HepG2 (cell line): ENCODE results near the gene ILDR1. TPM values are rescaled to one million over a fixed set of nuclear protein-coding genes. Genes with fewer than 3 reads are reported as not detected.

Source experiments
- ATAC-seq: fragments of 200-7000 bp; cut with Tn5 transposase; 3 replicates; pipeline ENCODE4 v1.9.1; 2020; ENCODE audit warnings: mild to moderate bottlenecking, moderate library complexity
- BruUV-seq: library from RNA; stranded (reverse); fragments of 400-500 nt; replicated peaks from 2 replicates; lab custom pipeline; 2021; lab: Mats Ljungman, UMichigan
- CTCF ChIA-PET: fragments of 300-600 bp; formaldehyde crosslinking; extraction: SDS; loops from one replicate; lab custom pipeline; 2021; ENCODE audit warnings: low total read pairs, inconsistent platforms, low intra/inter-chr PET ratio; lab: Yijun Ruan, JAX
- POLR2A ChIA-PET: fragments of 350-600 bp; sonication (Branson Sonifier 250); formaldehyde crosslinking; loops from one replicate; lab custom pipeline; 2020; ENCODE audit warnings: antibody characterized with exemption, inconsistent platforms; lab: Yijun Ruan, JAX
- DNase-seq: peaks from one replicate; pipeline ENCODE4 v3.0.0-alpha.2; 2015; ENCODE audit warnings: low spot score
- FAIRE-seq: peaks from 3 replicates; lab custom pipeline; 2011; peaks lifted over from hg19 to GRCh38; lab: Jason Lieb, UNC
- H2AFZ ChIP-seq: one replicate; pipeline ENCODE4 v1.6.1; 2011; ENCODE audit warnings: low read length, inconsistent platforms
- H3K27ac ChIP-seq: fragments of 300-600 bp; 3 replicates; pipeline ENCODE4 v1.8.0; 2011; ENCODE audit warnings: mixed run types, mild to moderate bottlenecking, mixed read lengths, low read length, inconsistent platforms; ENCODE audit not compliant: insufficient read depth; ENCODE audit errors: extremely low read length
- H3K27me3 ChIP-seq, 2 experiments: fragments of 200-600 bp in 1 of 2; 2 replicates in 1 of 2; 3 replicates in 1 of 2; pipeline versions ENCODE4 v1.6.0 to v1.8.0; 2011; ENCODE audit warnings: low read length in 2 of 2, mild to moderate bottlenecking in 2 of 2, moderate library complexity in 2 of 2, inconsistent platforms in 1 of 2; ENCODE audit not compliant: insufficient read depth in 2 of 2, control insufficient read depth in 1 of 2
- H3K36me3 ChIP-seq, 2 experiments: fragments of 200-600 bp in 1 of 2; replicated peaks in 1 of 2; 2 replicates in 1 of 2; 3 replicates in 1 of 2; pipeline versions ENCODE4 v1.5.1 to v1.8.0; 2011; ENCODE audit warnings: low read length in 2 of 2, inconsistent platforms in 1 of 2; ENCODE audit not compliant: insufficient read depth in 2 of 2, control insufficient read depth in 1 of 2
- H3K4me1 ChIP-seq: 2 replicates; pipeline ENCODE4 v1.5.1; 2012; ENCODE audit warnings: low read length, inconsistent platforms; ENCODE audit not compliant: insufficient read depth
- H3K4me2 ChIP-seq: 2 replicates; pipeline ENCODE4 v1.6.0; 2011; ENCODE audit warnings: low read depth, low read length, inconsistent platforms
- H3K4me3 ChIP-seq, 3 experiments: fragments of 200-600 bp in 1 of 3; sonication (generic), shearing (Covaris generic) in 1 of 3; replicated peaks in 1 of 3; 2 replicates each; pipeline ENCODE4 v1.5.1; 2011 to 2016; ENCODE audit warnings: low read length in 3 of 3, inconsistent platforms in 2 of 3, low read depth in 2 of 3, mild to moderate bottlenecking in 2 of 3, control low read depth in 1 of 3, mixed read lengths in 1 of 3; ENCODE audit not compliant: insufficient read depth in 1 of 3
- H3K79me2 ChIP-seq: one replicate; pipeline ENCODE4 v1.6.1; 2011; ENCODE audit warnings: low read length, inconsistent platforms; ENCODE audit not compliant: insufficient read depth
- H3K9ac ChIP-seq: 2 replicates; pipeline ENCODE4 v1.6.0; 2011; ENCODE audit warnings: mild to moderate bottlenecking, low read depth, low read length, inconsistent platforms; ENCODE audit not compliant: insufficient read depth
- H3K9me3 ChIP-seq: 2 replicates; pipeline ENCODE4 v1.5.1; 2012; ENCODE audit warnings: mild to moderate bottlenecking, low read length
- H4K20me1 ChIP-seq: 2 replicates; pipeline ENCODE4 v1.6.0; 2011; ENCODE audit warnings: inconsistent platforms, mild to moderate bottlenecking, low read length, moderate library complexity; ENCODE audit not compliant: insufficient read depth
- CREB1 ChIP-seq, 2 experiments: fragments of 450-650 bp in 1 of 2; IDR thresholded peaks; 2 replicates each; pipeline ENCODE4 v1.6.1; 2016 to 2017; ENCODE audit warnings: control low read depth in 1 of 2, mild to moderate bottlenecking in 1 of 2, missing compliant biosample characterization in 1 of 2, missing genetic modification characterization in 1 of 2
- GATAD1 ChIP-seq: IDR thresholded peaks from 2 replicates; pipeline ENCODE4 v1.6.1; 2016; ENCODE audit warnings: missing genetic modification reagents, missing compliant biosample characterization
- ZNF724P ChIP-seq: sonication (generic); formaldehyde crosslinking; IDR thresholded peaks from 2 replicates; pipeline ENCODE4 v1.8.0; 2022; ENCODE audit warnings: missing genetic modification reagents, borderline replicate concordance
- ZNF75D ChIP-seq: sonication (generic); formaldehyde crosslinking; IDR thresholded peaks from 2 replicates; pipeline ENCODE4 v1.8.1; 2023; ENCODE audit warnings: missing genetic modification reagents, mild to moderate bottlenecking, borderline replicate concordance
- WGBS: methylation state at CpG from one replicate; pipeline ENCODE4 v1.1.6; 2017; ENCODE audit warnings: low lambda C conversion rate; 5-methylcytosine and 5-hydroxymethylcytosine counted together
- in situ Hi-C: cut with HindIII; loops from 2 replicates; pipeline ENCODE4 v1.10.0; 2017; ENCODE audit warnings: low pct_unique_long_range_greater_than_20kb; ENCODE audit not compliant: extremely low pct_ligation_motif_present
- intact Hi-C: fragments of 100-400 bp; cut with micrococcal nuclease; formaldehyde crosslinking; loops from one replicate; pipeline ENCODE4 v1.10.0; 2022; ENCODE audit not compliant: unreplicated experiment
- polyA plus RNA-seq, 8 experiments: library from polyadenylated mRNA; depleted of rRNA in 3 of 8; stranded (reverse) in 7 of 8; unstranded in 1 of 8; fragments of >200 nt; fragmentation: Illumina TruSeq in 4 of 8; extraction: Trizol in 4 of 8; gene quantifications; 2 replicates each; pipeline versions ENCODE4 v1.2.1 to v1.2.3, GENCODE V29; 2011 to 2016; ENCODE audit warnings: low read depth in 4 of 8, missing spikeins in 1 of 8, mixed read lengths in 1 of 8; ENCODE audit not compliant: insufficient read depth in 1 of 8
- total RNA-seq, 5 experiments: library from RNA; depleted of rRNA; stranded (reverse); fragments of >200 nt; fragmentation: Illumina TruSeq; extraction: Trizol; gene quantifications; 2 replicates each; pipeline ENCODE4 v1.2.3, GENCODE V29; 2016; ENCODE audit warnings: low read depth in 1 of 5
- TF ChIP-seq, protein P1 (sequence below): sonication (generic); formaldehyde crosslinking; IDR thresholded peaks from 2 replicates; pipeline ENCODE4 v1.4.0; 2020; ENCODE audit warnings: mild to moderate bottlenecking, missing genetic modification reagents

The ILDR1 gene
- total and polyA plus RNA-seq, 2 of the 13 experiments (the other 11 are each of a cell fraction or from before 2014, with no cell fraction given), result not detected

DNA sequence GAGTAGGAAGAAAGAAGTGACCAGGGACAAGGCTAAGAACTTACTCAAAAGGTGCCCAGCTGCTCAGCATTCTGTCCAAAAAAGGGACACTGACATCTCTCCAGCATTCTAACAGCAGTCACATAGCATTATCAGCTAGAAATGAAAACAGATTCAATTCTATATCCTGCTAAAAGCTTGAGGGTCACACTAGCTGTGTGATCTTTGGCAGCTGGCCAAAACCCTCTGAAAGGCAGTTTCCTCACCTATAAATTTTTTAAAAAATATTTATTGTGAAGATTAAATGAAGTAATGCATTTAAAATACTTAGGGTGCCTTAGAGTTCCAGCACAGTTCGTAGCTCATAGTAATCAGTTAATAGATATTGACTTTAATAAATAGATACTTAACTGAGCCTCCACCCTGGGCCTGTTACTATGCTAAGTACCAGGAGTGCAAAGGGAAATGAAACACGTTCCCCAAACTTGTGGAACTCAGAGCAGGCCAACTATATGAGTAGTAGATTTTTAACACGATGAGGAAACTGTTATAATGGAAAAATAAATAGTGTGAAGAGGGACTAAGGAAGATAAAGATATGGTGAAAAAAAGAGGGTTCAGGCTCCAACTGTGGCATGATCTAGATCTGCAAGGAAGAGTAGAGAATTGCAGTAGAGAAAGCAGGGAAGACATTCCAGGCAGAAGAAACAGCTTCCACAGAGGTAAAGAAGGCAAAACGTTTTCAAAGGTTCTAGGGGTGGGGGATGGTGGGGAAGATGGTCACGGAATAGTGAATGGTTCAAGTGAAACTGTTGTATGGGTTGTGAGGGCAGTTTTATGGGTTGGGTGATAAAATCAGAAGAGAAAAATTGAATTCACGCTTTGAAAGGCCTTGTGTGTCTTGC, 44.5 kb upstream of the ILDR1 start:
- Histone ChIP-seq H3K79me2 (no peaks in the 10 kb centered on the region), H3K9me3 (no peaks in the 10 kb centered on the region), H4K20me1 (no peaks in the 10 kb centered on the region), H2AFZ (no peak overlapping the region), H3K4me1 (no peaks in the 10 kb centered on the region), H3K27me3 (0 out of 5 replicates have a peak, but pooled peaks cover 0 to 4% of the 10 kb centered on the region in 2 experiments), H3K4me2 (no peak overlapping the region), H3K27ac (no peak overlapping the region), H3K4me3 (no peak overlapping the region), H3K9ac (no peak overlapping the region), H3K36me3 (no peaks in the 10 kb centered on the region)
- no TSS peak for BruUV-seq
- ATAC-seq (no peak), DNase-seq (no peak), FAIRE-seq (no peak)
- no peak for TF ChIP-seq ZNF75D (CRISPR knock-in tag)
- no peak for TF ChIP-seq GATAD1 (CRISPR knock-in tag)
- TF ChIP-seq ZNF724P (CRISPR knock-in tag), result no peak
- CTCF ChIA-PET, result no interaction called here
- intact Hi-C loops, result no loop called here
- in situ Hi-C loops, result no loop called here
- POLR2A ChIA-PET, result no interaction called here
- 23% methylated on average over 6 of the region's 6 CpGs for WGBS

DNA sequence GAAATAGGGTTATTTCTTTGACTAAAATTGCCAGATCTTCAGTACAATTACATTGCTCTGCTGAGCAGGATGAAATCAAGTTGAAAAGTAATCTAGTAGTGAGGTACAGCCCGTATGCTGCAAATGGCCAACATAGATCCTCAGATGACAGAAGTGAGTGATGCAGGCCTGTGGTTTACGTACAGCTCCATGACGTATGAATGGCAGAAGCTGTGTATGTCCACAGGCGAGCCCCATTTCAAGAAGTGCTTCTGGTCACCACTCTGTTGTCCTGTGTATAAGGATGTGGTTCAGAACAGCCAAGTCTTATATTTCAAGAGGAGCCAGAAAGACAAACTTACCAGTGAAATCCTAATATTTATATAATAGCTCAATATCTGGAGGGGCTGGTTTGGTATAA, 42.3 kb upstream of the ILDR1 start:
- Histone ChIP-seq H3K4me3 (no peak overlapping the region), H3K36me3 (no peaks in the 10 kb centered on the region), H3K27me3 (0 out of 5 replicates have a peak, but pooled peaks cover 0 to under 1% of the 10 kb centered on the region in 2 experiments), H3K79me2 (no peaks in the 10 kb centered on the region), H3K27ac (no peak overlapping the region), H2AFZ (no peak overlapping the region), H3K4me2 (no peak overlapping the region), H3K9me3 (no peaks in the 10 kb centered on the region), H4K20me1 (no peaks in the 10 kb centered on the region), H3K9ac (no peak overlapping the region), H3K4me1 (no peaks in the 10 kb centered on the region)
- BruUV-seq, result no TSS peak
- DNase-seq, result no peak
- no peak for ATAC-seq
- intact Hi-C loops, result no loop called here
- in situ Hi-C loops, result no loop called here
- no peak for FAIRE-seq
- ChIA-PET CTCF (no interaction called here), POLR2A (no interaction called here)
- TF ChIP-seq CREB1 (IDR thresholded peaks at IDR 0.05) (peak; percentile 32; the same call in 1 of the 2 replicates), CREB1 (CRISPR knock-in tag; IDR thresholded peaks at IDR 0.05) (no peak)
- TF ChIP-seq, protein P1, sequence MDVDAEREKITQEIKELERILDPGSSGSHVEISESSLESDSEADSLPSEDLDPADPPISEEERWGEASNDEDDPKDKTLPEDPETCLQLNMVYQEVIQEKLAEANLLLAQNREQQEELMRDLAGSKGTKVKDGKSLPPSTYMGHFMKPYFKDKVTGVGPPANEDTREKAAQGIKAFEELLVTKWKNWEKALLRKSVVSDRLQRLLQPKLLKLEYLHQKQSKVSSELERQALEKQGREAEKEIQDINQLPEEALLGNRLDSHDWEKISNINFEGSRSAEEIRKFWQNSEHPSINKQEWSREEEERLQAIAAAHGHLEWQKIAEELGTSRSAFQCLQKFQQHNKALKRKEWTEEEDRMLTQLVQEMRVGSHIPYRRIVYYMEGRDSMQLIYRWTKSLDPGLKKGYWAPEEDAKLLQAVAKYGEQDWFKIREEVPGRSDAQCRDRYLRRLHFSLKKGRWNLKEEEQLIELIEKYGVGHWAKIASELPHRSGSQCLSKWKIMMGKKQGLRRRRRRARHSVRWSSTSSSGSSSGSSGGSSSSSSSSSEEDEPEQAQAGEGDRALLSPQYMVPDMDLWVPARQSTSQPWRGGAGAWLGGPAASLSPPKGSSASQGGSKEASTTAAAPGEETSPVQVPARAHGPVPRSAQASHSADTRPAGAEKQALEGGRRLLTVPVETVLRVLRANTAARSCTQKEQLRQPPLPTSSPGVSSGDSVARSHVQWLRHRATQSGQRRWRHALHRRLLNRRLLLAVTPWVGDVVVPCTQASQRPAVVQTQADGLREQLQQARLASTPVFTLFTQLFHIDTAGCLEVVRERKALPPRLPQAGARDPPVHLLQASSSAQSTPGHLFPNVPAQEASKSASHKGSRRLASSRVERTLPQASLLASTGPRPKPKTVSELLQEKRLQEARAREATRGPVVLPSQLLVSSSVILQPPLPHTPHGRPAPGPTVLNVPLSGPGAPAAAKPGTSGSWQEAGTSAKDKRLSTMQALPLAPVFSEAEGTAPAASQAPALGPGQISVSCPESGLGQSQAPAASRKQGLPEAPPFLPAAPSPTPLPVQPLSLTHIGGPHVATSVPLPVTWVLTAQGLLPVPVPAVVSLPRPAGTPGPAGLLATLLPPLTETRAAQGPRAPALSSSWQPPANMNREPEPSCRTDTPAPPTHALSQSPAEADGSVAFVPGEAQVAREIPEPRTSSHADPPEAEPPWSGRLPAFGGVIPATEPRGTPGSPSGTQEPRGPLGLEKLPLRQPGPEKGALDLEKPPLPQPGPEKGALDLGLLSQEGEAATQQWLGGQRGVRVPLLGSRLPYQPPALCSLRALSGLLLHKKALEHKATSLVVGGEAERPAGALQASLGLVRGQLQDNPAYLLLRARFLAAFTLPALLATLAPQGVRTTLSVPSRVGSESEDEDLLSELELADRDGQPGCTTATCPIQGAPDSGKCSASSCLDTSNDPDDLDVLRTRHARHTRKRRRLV (CRISPR knock-in tag), result no peak
- WGBS, result 10% methylated on average over 4 of the region's 4 CpGs
